C4-2B (cell line): ENCODE measurements around the gene NOXRED1.

Experiments
- H3K27ac ChIP-seq: fragments of 450-650 bp; 2 replicates; pipeline ENCODE4 v1.5.1; 2017
- CTCF ChIP-seq: fragments of 450-650 bp; conservative IDR thresholded peaks from 2 replicates; pipeline ENCODE4 v1.5.1; 2017; ENCODE audit warnings: mild to moderate bottlenecking
- ZFX ChIP-seq: fragments of 450-650 bp; IDR thresholded peaks from 2 replicates; pipeline ENCODE4 v1.6.1; 2017

Gene NOXRED1

GRCh38 chr14:77369285-77369684, 54.0 kb downstream of the NOXRED1 start:
- H3K27ac ChIP-seq, result no peak overlapping the region
- TF ChIP-seq CTCF (no peak), ZFX (no peak)

- no peak for TF ChIP-seq CTCF
- no peak for TF ChIP-seq ZFX
- H3K27ac ChIP-seq, result no peak overlapping the region
These were observed 59.2 kb downstream of the NOXRED1 start for GRCh38 chr14:77364146-77364545.

- no peak overlapping the region for H3K27ac ChIP-seq
- TF ChIP-seq ZFX, result no peak
- no peak for TF ChIP-seq CTCF
These were observed 63.7 kb downstream of the NOXRED1 start for GRCh38 chr14:77359626-77360025.

- H3K27ac ChIP-seq, result no peak overlapping the region
- TF ChIP-seq CTCF (no peak), ZFX (no peak)
These were observed 66.4 kb downstream of the NOXRED1 start for GRCh38 chr14:77356899-77357298.

GRCh38 chr14:77355811-77356210, 67.5 kb downstream of the NOXRED1 start:
- no peak overlapping the region for H3K27ac ChIP-seq
- no peak for TF ChIP-seq ZFX
- no peak for TF ChIP-seq CTCF

- H3K27ac ChIP-seq, result no peak overlapping the region
- TF ChIP-seq ZFX (no peak), CTCF (no peak)
These were observed 69.7 kb downstream of the NOXRED1 start for GRCh38 chr14:77353469-77354141.

- H3K27ac ChIP-seq, result no peak overlapping the region
- TF ChIP-seq CTCF (no peak), ZFX (no peak)
These were observed 75.6 kb downstream of the NOXRED1 start for GRCh38 chr14:77347751-77348150.
